ENCODE measurements around the gene CAPZB. TPM values are rescaled to one million over a fixed set of nuclear protein-coding genes. Genes with fewer than 3 reads are reported as not detected.

The CAPZB gene
- polyA plus RNA-seq, 1 of the 3 experiments (the other 2 are of a cell fraction) = 122 TPM

- Histone ChIP-seq H3K4me1 (ENCODE audit: control insufficient read depth in 1 of 2, insufficient read depth in 2 of 2, low read depth in 1 of 2, low read length in 1 of 2) (peaks cover 0 to 36% of the 10 kb centered on the region in 2 experiments; a peak in 1 of 4 replicates), H3K4me3 (ENCODE audit: low read depth in 2 of 2, low read length in 1 of 2) (no peak overlapping the region), H3K79me2 (ENCODE audit: insufficient read depth) (peaks cover 32% of the 10 kb centered on the region; the same call in 1 of the 2 replicates), H2AFZ (ENCODE audit: low read depth) (no peak overlapping the region), H3F3A (replicated peaks; ENCODE audit: insufficient read depth) (no peaks in the 10 kb centered on the region), H3K4me2 (no peak overlapping the region), H3K27me3 (ENCODE audit: insufficient read depth) (no peaks in the 10 kb centered on the region), H3K9ac (no peak overlapping the region), H3K36me3 (replicated peaks in 1 of 2; ENCODE audit: control insufficient read depth in 1 of 2, insufficient read depth in 2 of 2, low read length in 1 of 2) (peaks cover 38 to 65% of the 10 kb centered on the region in 2 experiments), H3K27ac (ENCODE audit: low read depth in 2 of 2, low read length in 1 of 2) (peak overlapping the region in 1 of 2 experiments; percentile 1; a peak in 1 of 4 replicates), H3K9me2 (no peaks in the 10 kb centered on the region), H4K20me1 (ENCODE audit: insufficient read depth) (peaks cover 30% of the 10 kb centered on the region; the same call in 1 of the 2 replicates), H3K9me3 (no peaks in the 10 kb centered on the region)
- DNase-seq = no peak
- TF ChIP-seq FOSL2 (IDR thresholded peaks at IDR 0.05; ENCODE audit: borderline replicate concordance, low read depth) (no peak), FOXJ3 (CRISPR knock-in tag; IDR thresholded peaks at IDR 0.05) (no peak), CTCF (IDR thresholded peaks at IDR 0.05) (no peak), PBX3 (IDR thresholded peaks at IDR 0.05) (no peak), EP300 (IDR thresholded peaks at IDR 0.05; ENCODE audit: borderline replicate concordance in 1 of 2, low read depth in 1 of 2, low read length in 1 of 2) (no peak), SIN3A (IDR thresholded peaks at IDR 0.05; ENCODE audit: borderline replicate concordance, low read depth, low read length) (no peak), NFIC (IDR thresholded peaks at IDR 0.05; ENCODE audit: borderline replicate concordance) (no peak), CHD2 (IDR thresholded peaks at IDR 0.05; ENCODE audit: low read length, partially characterized antibody) (no peak), RFX5 (IDR thresholded peaks at IDR 0.05; ENCODE audit: low read length) (no peak), MAX (IDR thresholded peaks at IDR 0.05; ENCODE audit: low read depth) (no peak), ELF1 (IDR thresholded peaks at IDR 0.05) (no peak), NRF1 (IDR thresholded peaks at IDR 0.05; ENCODE audit: low read depth, low read length) (no peak), RCOR1 (IDR thresholded peaks at IDR 0.05; ENCODE audit: low read length) (no peak), USF1 (IDR thresholded peaks at IDR 0.05; ENCODE audit: borderline replicate concordance, low read depth) (no peak)
- ChIA-PET POLR2A (no interaction called here), CTCF (interaction anchor here (0.6 to 11.6 kb wide), 5 partner anchors 27 to 984 kb away, joined by 3 to 93 read pairs (median 3); no protein-coding TSS in a partner anchor)
- 93% methylated on average over 17 of the region's 17 CpGs for WGBS (ENCODE audit: low lambda C conversion rate)
These were observed 107.3 kb downstream of the CAPZB start for GRCh38 chr1:19377812-19378718.

Data from SK-N-SH (cell line).